ENCODE results near the gene BYSL.

GRCh38 chr6:41896281-41896680, 25.0 kb upstream of the BYSL start:
- TF ChIP-seq CTCF (IDR thresholded peaks at IDR 0.05) (no peak), POLR2A (IDR thresholded peaks at IDR 0.05) (no peak)

All from testis (tissue), 2 donors.